Activated CD4-positive, alpha-beta memory T cell treated with anti-CD3 and anti-CD28 coated beads, Interleukin-2, amount 10 ng/mL, durations not matched to agents 7 days and 5 days (primary cell): ENCODE measurements around the gene ZNF208. TPM values are rescaled to one million over a fixed set of nuclear protein-coding genes. Genes with fewer than 3 reads are reported as not detected.
"Not testable (repeated sequence)": the region's sequence is repeated elsewhere in the genome, so short reads cannot be mapped to it uniquely, and the experiment has no call there.

ENCODE experiments used
- CTCF ChIA-PET: fragments of 350-600 bp; sonication (Branson Sonifier 250); formaldehyde crosslinking; loops from one replicate; lab custom pipeline; 2021; ENCODE audit warnings: antibody characterized with exemption, inconsistent platforms; lab: Charles Lee
- POLR2A ChIA-PET: fragments of 350-600 bp; sonication (Branson Sonifier 250); formaldehyde crosslinking; loops from one replicate; lab custom pipeline; 2021; ENCODE audit warnings: antibody characterized with exemption; lab: Charles Lee
- DNase-seq: peaks from one replicate; pipeline ENCODE4 v3.0.0-alpha.2; 2020
- H3K27ac Mint-ChIP-seq: one replicate; pipeline ENCODE4 v1.8.0; 2021; ENCODE audit warnings: mild to moderate bottlenecking, mixed read lengths
- H3K27me3 Mint-ChIP-seq: one replicate; pipeline ENCODE4 v1.8.0; 2021; ENCODE audit warnings: mixed read lengths
- H3K36me3 Mint-ChIP-seq: one replicate; pipeline ENCODE4 v1.8.0; 2021; ENCODE audit warnings: low read depth, mixed read lengths
- H3K4me1 Mint-ChIP-seq: one replicate; pipeline ENCODE4 v1.8.0; 2021; ENCODE audit warnings: mixed read lengths
- H3K4me3 Mint-ChIP-seq: one replicate; pipeline ENCODE4 v1.8.0; 2021; ENCODE audit warnings: mild to moderate bottlenecking, mixed read lengths
- H3K9me3 Mint-ChIP-seq: one replicate; pipeline ENCODE4 v1.8.0; 2021; ENCODE audit warnings: mixed read lengths
- total RNA-seq, 2 experiments: library from RNA; stranded (reverse); gene quantifications; one replicate each; pipeline ENCODE4 v1.2.3, GENCODE V29; 2021

ZNF208 gene
- 1 to 10 TPM in 1 of 2 experiments, under 1 TPM in 1; 0.78 to 1.9 TPM for total RNA-seq

DNA sequence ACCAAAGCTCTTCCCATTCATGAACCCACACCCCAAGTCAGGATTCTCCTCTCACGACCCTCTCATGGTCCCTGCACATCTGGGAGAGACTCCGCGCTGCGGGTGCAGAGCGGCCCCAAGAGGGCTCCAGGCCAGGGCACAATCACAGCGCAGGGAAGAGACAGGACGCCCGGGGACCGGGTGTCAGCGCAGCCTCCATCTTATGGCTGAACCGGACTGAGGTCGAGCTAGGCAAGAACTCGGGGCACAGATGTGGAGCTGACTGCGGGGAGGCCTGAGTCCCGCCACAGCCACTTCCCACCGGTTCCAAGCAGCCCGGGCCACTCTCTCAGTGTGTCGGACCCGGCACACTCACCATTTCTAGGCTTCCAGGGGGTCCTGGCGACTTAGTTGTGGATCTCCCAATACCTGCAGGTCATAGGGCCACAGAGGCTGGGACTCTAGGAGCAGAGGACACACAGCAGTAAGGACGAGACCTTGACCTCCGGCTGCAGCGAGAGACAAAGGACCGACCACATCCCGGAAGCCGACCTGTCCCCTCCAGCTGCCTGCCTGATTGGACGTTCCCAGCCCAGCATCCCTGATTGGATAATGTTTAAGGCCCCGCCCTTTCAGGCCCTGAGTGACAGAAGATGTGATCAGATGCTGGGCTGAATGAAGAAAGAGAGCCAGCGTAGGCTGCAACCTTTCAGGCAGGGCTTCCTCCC is at the start of gene ZNF208:
ZNF208 (minus strand) TSS at position 507 of the 707 bp plus-strand sequence; CDS start at position 358, 149 bp downstream.
- H3K9me3 Mint-ChIP-seq: peaks cover 22% of the 10 kb centered on the region

GRCh38 chr19:22052644-22053013 is 41.9 kb upstream of the ZNF208 start:
- POLR2A ChIA-PET: interaction anchor here (0.7 to 2.6 kb wide), 16 partner anchors 9 to 1628 kb away, joined by 3 to 19 read pairs (median 5); partner anchors contain the start of genes ZNF100, ZNF429, ZNF43 and ZNF430
- Mint-ChIP-seq H3K27ac (peak overlapping the region; percentile 85), H3K9me3 (peaks cover 18% of the 10 kb centered on the region), H3K4me3 (peak overlapping the region; percentile 91), H3K4me1 (peaks cover 5% of the 10 kb centered on the region), H3K36me3 (peaks cover 30% of the 10 kb centered on the region), H3K27me3 (no peaks in the 10 kb centered on the region)
- peak; percentile 31 for DNase-seq
- CTCF ChIA-PET: interaction anchor here (0.5 to 1.2 kb wide), 2 partner anchors 44 to 201 kb away, joined by 3 read pairs; no protein-coding TSS in a partner anchor

More for the DNA sequence above, at the start of gene ZNF208:
- Mint-ChIP-seq H3K27ac (peak within 1 kb of the TSS; percentile 6), H3K36me3 (peaks cover 11% of the 10 kb centered on the region), H3K4me3 (peak within 1 kb of the TSS; percentile 54)
- POLR2A ChIA-PET, CTCF ChIA-PET, H3K27me3 Mint-ChIP-seq, H3K4me1 Mint-ChIP-seq: not testable (repeated sequence)
- peak; percentile 23 for DNase-seq

- H3K27ac Mint-ChIP-seq, H3K4me1 Mint-ChIP-seq, H3K4me3 Mint-ChIP-seq, H3K27me3 Mint-ChIP-seq, POLR2A ChIA-PET, H3K36me3 Mint-ChIP-seq, CTCF ChIA-PET, DNase-seq: not testable (repeated sequence)
- H3K9me3 Mint-ChIP-seq: peaks cover 48% of the 10 kb centered on the region
Measured at GRCh38 chr19:22041151-22041550, 30.4 kb upstream of the ZNF208 start.

- H3K36me3 Mint-ChIP-seq: no peaks in the 10 kb centered on the region
- no peak overlapping the region for H3K27ac Mint-ChIP-seq
- H3K27me3 Mint-ChIP-seq: no peaks in the 10 kb centered on the region
- no peaks in the 10 kb centered on the region for H3K4me1 Mint-ChIP-seq
- DNase-seq: no peak
- ChIA-PET CTCF (no interaction called here), POLR2A (no interaction called here)
- H3K9me3 Mint-ChIP-seq: peaks cover 37% of the 10 kb centered on the region
- no peak overlapping the region for H3K4me3 Mint-ChIP-seq
Measured at GRCh38 chr19:22030680-22031079, 19.9 kb upstream of the ZNF208 start.

GRCh38 chr19:22026687-22027086 is 15.9 kb upstream of the ZNF208 start:
- ChIA-PET CTCF (no interaction called here), POLR2A (no interaction called here)
- Mint-ChIP-seq H3K4me3 (no peak overlapping the region), H3K36me3 (no peaks in the 10 kb centered on the region), H3K4me1 (no peaks in the 10 kb centered on the region), H3K9me3 (peaks cover 38% of the 10 kb centered on the region), H3K27ac (no peak overlapping the region), H3K27me3 (no peaks in the 10 kb centered on the region)
- DNase-seq: no peak

DNA sequence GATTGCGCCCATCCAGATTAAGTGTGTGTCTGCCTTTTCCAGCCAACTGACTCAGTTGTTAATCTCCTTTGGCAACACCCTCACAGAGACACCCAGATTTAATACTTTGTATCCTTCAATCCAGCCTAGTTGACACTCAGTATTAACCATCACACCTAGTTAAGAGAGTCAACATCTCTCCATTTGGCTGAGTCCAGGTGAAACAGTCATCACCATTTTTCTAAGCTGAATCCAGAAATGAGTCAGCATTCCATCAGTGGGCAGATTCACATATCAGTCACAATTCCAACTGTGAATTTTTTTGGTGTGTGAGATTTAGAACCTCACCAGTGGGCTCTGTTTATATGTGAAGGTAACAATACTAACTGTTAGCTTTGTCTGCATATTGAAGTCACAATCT is 14.8 kb upstream of the ZNF208 start:
- H3K27ac Mint-ChIP-seq, POLR2A ChIA-PET, CTCF ChIA-PET, H3K27me3 Mint-ChIP-seq, H3K4me1 Mint-ChIP-seq, H3K4me3 Mint-ChIP-seq, H3K36me3 Mint-ChIP-seq, DNase-seq: not testable (repeated sequence)
- H3K9me3 Mint-ChIP-seq: peaks cover 36% of the 10 kb centered on the region

- Mint-ChIP-seq H3K9me3 (peaks cover 72% of the 10 kb centered on the region), H3K27ac (no peak overlapping the region), H3K36me3 (peaks cover 15% of the 10 kb centered on the region), H3K4me1 (no peaks in the 10 kb centered on the region), H3K4me3 (no peak overlapping the region), H3K27me3 (no peaks in the 10 kb centered on the region)
- CTCF ChIA-PET: no interaction called here
- no peak for DNase-seq
- POLR2A ChIA-PET: no interaction called here
Measured at GRCh38 chr19:21970466-21970865, 40.3 kb downstream of the ZNF208 start.

- Mint-ChIP-seq H3K27me3 (no peaks in the 10 kb centered on the region), H3K4me1 (no peaks in the 10 kb centered on the region), H3K36me3 (no peaks in the 10 kb centered on the region), H3K9me3 (peaks cover 38% of the 10 kb centered on the region), H3K4me3 (no peak overlapping the region), H3K27ac (no peak overlapping the region)
- CTCF ChIA-PET: no interaction called here
- DNase-seq: no peak
- POLR2A ChIA-PET: no interaction called here
Measured at GRCh38 chr19:21947775-21948174, 63.0 kb downstream of the ZNF208 start.

DNA sequence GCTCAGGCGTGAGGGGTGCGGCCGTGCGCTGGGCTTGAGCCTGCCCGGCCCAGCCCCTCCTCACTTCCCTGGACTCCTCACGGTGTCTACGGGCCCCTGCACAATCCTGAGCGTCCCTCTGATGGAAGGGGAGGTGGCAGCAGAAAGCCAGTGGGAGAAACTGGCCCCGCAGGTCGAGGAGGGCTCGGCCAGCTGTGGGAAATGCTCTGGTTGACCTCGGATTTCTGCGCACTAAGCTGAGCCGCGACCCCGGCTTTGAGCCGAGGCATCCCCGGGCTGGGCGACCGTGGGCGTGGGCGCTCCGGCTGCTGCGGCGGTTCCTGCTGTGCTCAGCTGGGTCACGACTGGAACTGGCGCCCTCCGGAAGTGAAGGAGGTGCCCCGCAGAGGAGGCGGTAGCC is 70.1 kb downstream of the ZNF208 start:
- DNase-seq: no peak
- Mint-ChIP-seq H3K9me3 (peaks cover 17% of the 10 kb centered on the region), H3K36me3 (no peaks in the 10 kb centered on the region), H3K27ac (no peak overlapping the region), H3K4me3 (no peak overlapping the region), H3K27me3 (no peaks in the 10 kb centered on the region), H3K4me1 (no peaks in the 10 kb centered on the region)
- POLR2A ChIA-PET: no interaction called here
- CTCF ChIA-PET: no interaction called here

GRCh38 chr19:21934593-21934992 is 76.2 kb downstream of the ZNF208 start:
- ChIA-PET POLR2A (no interaction called here), CTCF (no interaction called here)
- DNase-seq: no peak
- H3K27ac Mint-ChIP-seq: no peak overlapping the region
- no peaks in the 10 kb centered on the region for H3K4me1 Mint-ChIP-seq
- H3K36me3 Mint-ChIP-seq: no peaks in the 10 kb centered on the region
- no peaks in the 10 kb centered on the region for H3K27me3 Mint-ChIP-seq
- peaks cover 44% of the 10 kb centered on the region for H3K9me3 Mint-ChIP-seq
- no peak overlapping the region for H3K4me3 Mint-ChIP-seq

GRCh38 chr19:21934131-21934530 is 76.6 kb downstream of the ZNF208 start:
- no peak for DNase-seq
- no peaks in the 10 kb centered on the region for H3K27me3 Mint-ChIP-seq
- H3K36me3 Mint-ChIP-seq: no peaks in the 10 kb centered on the region
- POLR2A ChIA-PET: no interaction called here
- H3K9me3 Mint-ChIP-seq: peaks cover 49% of the 10 kb centered on the region
- no peak overlapping the region for H3K4me3 Mint-ChIP-seq
- no peak overlapping the region for H3K27ac Mint-ChIP-seq
- CTCF ChIA-PET: no interaction called here
- H3K4me1 Mint-ChIP-seq: no peaks in the 10 kb centered on the region

DNA sequence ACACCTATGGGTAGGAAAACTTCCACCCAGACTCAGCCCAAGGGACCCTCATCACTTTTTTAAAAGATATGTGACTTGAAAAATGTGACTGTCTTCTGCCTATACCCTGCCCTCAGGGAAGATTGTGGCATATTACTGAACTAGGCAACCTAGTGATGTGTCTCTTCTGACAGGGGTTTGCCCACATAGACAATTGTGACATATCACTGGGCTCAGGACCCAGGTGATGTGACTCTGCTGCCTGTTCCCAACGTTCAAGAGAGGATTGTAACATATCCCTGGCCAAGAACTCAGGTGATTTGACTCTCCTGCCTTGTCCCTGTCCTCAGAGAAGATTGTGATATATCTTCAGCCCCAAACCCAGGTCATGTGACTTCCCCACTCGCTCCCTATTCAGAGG is 88.5 kb downstream of the ZNF208 start:
- no peaks in the 10 kb centered on the region for H3K4me1 Mint-ChIP-seq
- ChIA-PET CTCF (no interaction called here), POLR2A (no interaction called here)
- peaks cover 58% of the 10 kb centered on the region for H3K9me3 Mint-ChIP-seq
- no peak overlapping the region for H3K4me3 Mint-ChIP-seq
- no peak overlapping the region for H3K27ac Mint-ChIP-seq
- no peaks in the 10 kb centered on the region for H3K27me3 Mint-ChIP-seq
- no peak for DNase-seq
- H3K36me3 Mint-ChIP-seq: no peaks in the 10 kb centered on the region

- DNase-seq: no peak
- Mint-ChIP-seq H3K9me3 (peaks cover 58% of the 10 kb centered on the region), H3K27ac (no peak overlapping the region), H3K4me1 (no peaks in the 10 kb centered on the region), H3K36me3 (no peaks in the 10 kb centered on the region), H3K4me3 (no peak overlapping the region), H3K27me3 (no peaks in the 10 kb centered on the region)
- CTCF ChIA-PET: no interaction called here
- POLR2A ChIA-PET: no interaction called here
Measured at GRCh38 chr19:21921691-21922180, 89.0 kb downstream of the ZNF208 start.

DNA sequence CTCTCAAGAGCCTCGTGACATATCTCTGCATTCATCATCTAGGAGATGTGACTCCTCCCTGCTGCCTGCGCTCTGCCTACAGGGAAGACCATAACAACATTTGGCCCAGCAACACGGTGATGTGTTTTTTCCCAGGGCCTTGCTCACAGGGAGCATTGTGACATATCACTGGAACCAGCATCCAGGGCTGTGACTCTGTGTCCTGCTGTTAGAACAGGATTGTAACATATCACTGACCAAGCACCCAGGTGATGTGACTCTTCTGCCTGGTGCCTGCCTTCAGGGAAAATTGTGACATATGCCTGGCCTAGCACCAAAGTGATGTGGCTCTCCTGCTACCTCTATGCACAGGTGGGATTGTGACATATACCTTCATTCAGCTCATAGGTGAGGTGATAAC is 95.3 kb downstream of the ZNF208 start:
- peaks cover 49% of the 10 kb centered on the region for H3K9me3 Mint-ChIP-seq

More for the DNA sequence above, 95.3 kb downstream of the ZNF208 start:
- Mint-ChIP-seq H3K4me3 (no peak overlapping the region), H3K4me1 (no peaks in the 10 kb centered on the region), H3K27me3 (no peaks in the 10 kb centered on the region), H3K27ac (no peak overlapping the region), H3K36me3 (no peaks in the 10 kb centered on the region)
- CTCF ChIA-PET: no interaction called here
- DNase-seq: no peak
- POLR2A ChIA-PET: no interaction called here
